Caco-2 (cell line): ENCODE results near the gene APMAP. TPM values are rescaled to one million over a fixed set of nuclear protein-coding genes. Genes with fewer than 3 reads are reported as not detected.

Source experiments
- BruUV-seq: library from RNA; stranded (reverse); fragments of 400-500 nt; replicated peaks from 2 replicates; lab custom pipeline; 2021; lab: Mats Ljungman, UMichigan
- CTCF ChIA-PET: fragments of 300-600 bp; sonication (Branson Sonifier 250); formaldehyde crosslinking; loops from one replicate; lab custom pipeline; 2022; ENCODE audit warnings: antibody characterized with exemption; lab: Charles Lee
- POLR2A ChIA-PET: fragments of 300-600 bp; sonication (Branson Sonifier 250); formaldehyde crosslinking; loops from one replicate; lab custom pipeline; 2022; ENCODE audit warnings: antibody characterized with exemption; lab: Charles Lee
- DNase-seq, 2 experiments: peaks; one replicate each; pipeline versions ENCODE4 v3.0.0 to v3.0.0-alpha.2; 2020 to 2022
- H3K27me3 ChIP-seq: replicated peaks from 2 replicates; pipeline ENCODE4 v1.6.0; 2011; ENCODE audit warnings: low read length; ENCODE audit not compliant: control insufficient read depth, insufficient read depth
- H3K36me3 ChIP-seq: 2 replicates; pipeline ENCODE4 v1.5.1; 2011; ENCODE audit warnings: low read length; ENCODE audit not compliant: control insufficient read depth, insufficient read depth
- H3K4me1 ChIP-seq: fragments of 250-450 bp; sonication (Bioruptor Pico); 2 replicates; pipeline ENCODE4 v1.5.1; 2020; ENCODE audit warnings: mild to moderate bottlenecking
- H3K4me3 ChIP-seq: 2 replicates; pipeline ENCODE4 v1.5.1; 2011; ENCODE audit warnings: low read depth, mild to moderate bottlenecking, control low read depth, low read length
- H3K9me3 ChIP-seq: fragments of 250-450 bp; sonication (Bioruptor Pico); 2 replicates; pipeline ENCODE4 v1.5.1; 2020; ENCODE audit warnings: mild to moderate bottlenecking, moderate library complexity
- H3K27ac Mint-ChIP-seq: one replicate; pipeline ENCODE4 v1.8.0; 2022; ENCODE audit warnings: mixed read lengths; ENCODE audit not compliant: unreplicated experiment
- H3K27me3 Mint-ChIP-seq: one replicate; pipeline ENCODE4 v1.8.0; 2022; ENCODE audit warnings: mixed read lengths; ENCODE audit not compliant: insufficient read depth, unreplicated experiment
- H3K36me3 Mint-ChIP-seq: one replicate; pipeline ENCODE4 v1.8.0; 2022; ENCODE audit warnings: mild to moderate bottlenecking, mixed read lengths; ENCODE audit not compliant: insufficient read depth, unreplicated experiment
- H3K4me1 Mint-ChIP-seq: one replicate; pipeline ENCODE4 v1.8.0; 2022; ENCODE audit warnings: low read depth, mixed read lengths; ENCODE audit not compliant: unreplicated experiment
- H3K4me3 Mint-ChIP-seq: one replicate; pipeline ENCODE4 v1.8.0; 2022; ENCODE audit warnings: mild to moderate bottlenecking, moderate library complexity, mixed read lengths; ENCODE audit not compliant: unreplicated experiment
- H3K9me3 Mint-ChIP-seq: one replicate; pipeline ENCODE4 v1.8.0; 2022; ENCODE audit warnings: mixed read lengths; ENCODE audit not compliant: unreplicated experiment
- CTCF ChIP-seq, 2 experiments: fragments of 200-600 bp in 1 of 2; IDR thresholded peaks; 1 replicate in 1 of 2; 2 replicates in 1 of 2; pipeline versions ENCODE4 v1.5.1 to v1.8.0; 2011 to 2022; ENCODE audit warnings: antibody characterized with exemption in 1 of 2, control low read depth in 1 of 2, inconsistent platforms in 1 of 2, low read depth in 1 of 2, low read length in 1 of 2, mild to moderate bottlenecking in 1 of 2, moderate library complexity in 1 of 2; ENCODE audit not compliant: insufficient read depth in 1 of 2, severe bottlenecking in 1 of 2, unreplicated experiment in 1 of 2
- intact Hi-C: fragments of 100-400 bp; cut with micrococcal nuclease; formaldehyde crosslinking; loops from one replicate; pipeline ENCODE4 v1.10.0; 2022; ENCODE audit not compliant: unreplicated experiment
- total RNA-seq: library from RNA; stranded (reverse); gene quantifications from 2 replicates; pipeline ENCODE4 v1.2.3, GENCODE V29; 2022

Gene APMAP
- total RNA-seq, 1 experiment from 2014 or later: 138 TPM

- BruUV-seq: no TSS peak
- no peak overlapping the region for H3K27ac Mint-ChIP-seq
- TF ChIP-seq CTCF (IDR thresholded peaks at IDR 0.05; ENCODE audit: insufficient read depth in 1 of 2, low read depth in 1 of 2, low read length in 1 of 2, severe bottlenecking in 1 of 2, unreplicated experiment in 1 of 2): no peak
Measured at GRCh38 chr20:24986436-24987015, 6.0 kb downstream of the APMAP start.

GRCh38 chr20:24985802-24986201, 6.7 kb downstream of the APMAP start:
- no peaks in the 10 kb centered on the region for H3K9me3 ChIP-seq
- BruUV-seq: no TSS peak
- H3K4me3 Mint-ChIP-seq: no peak overlapping the region
- no peaks in the 10 kb centered on the region for H3K27me3 ChIP-seq
- peaks cover 5% of the 10 kb centered on the region for H3K9me3 Mint-ChIP-seq
- ChIA-PET CTCF (no interaction called here), POLR2A (no interaction called here)
- no peak overlapping the region for H3K27ac Mint-ChIP-seq
- TF ChIP-seq CTCF (IDR thresholded peaks at IDR 0.05; ENCODE audit: insufficient read depth in 1 of 2, low read depth in 1 of 2, low read length in 1 of 2, severe bottlenecking in 1 of 2, unreplicated experiment in 1 of 2): no peak
- DNase-seq: no peak
- H3K27me3 Mint-ChIP-seq: no peaks in the 10 kb centered on the region
- intact Hi-C loops: no loop called here
- peaks cover 3% of the 10 kb centered on the region; the same call in 1 of the 2 replicates for H3K4me1 ChIP-seq
- peaks cover 2% of the 10 kb centered on the region; the same call in 1 of the 2 replicates for H3K36me3 ChIP-seq
- H3K36me3 Mint-ChIP-seq: peaks cover 41% of the 10 kb centered on the region
- peaks cover 7% of the 10 kb centered on the region for H3K4me1 Mint-ChIP-seq
- no peak overlapping the region for H3K4me3 ChIP-seq

More at GRCh38 chr20:24986436-24987015, 6.0 kb downstream of the APMAP start:
- no peak for DNase-seq
- Histone ChIP-seq H3K4me1 (peaks cover 9% of the 10 kb centered on the region; the same call in 1 of the 2 replicates), H3K27me3 (no peaks in the 10 kb centered on the region), H3K4me3 (no peak overlapping the region), H3K9me3 (no peaks in the 10 kb centered on the region), H3K36me3 (peaks cover 2% of the 10 kb centered on the region; the same call in 1 of the 2 replicates)
- H3K27me3 Mint-ChIP-seq: no peaks in the 10 kb centered on the region
- intact Hi-C loops: no loop called here
- no peaks in the 10 kb centered on the region for H3K9me3 Mint-ChIP-seq
- ChIA-PET POLR2A (no interaction called here), CTCF (no interaction called here)
- peaks cover 34% of the 10 kb centered on the region for H3K36me3 Mint-ChIP-seq
- no peak overlapping the region for H3K4me3 Mint-ChIP-seq
- H3K4me1 Mint-ChIP-seq: peaks cover 14% of the 10 kb centered on the region

- Mint-ChIP-seq H3K36me3 (peaks cover 41% of the 10 kb centered on the region), H3K4me3 (no peak overlapping the region), H3K9me3 (peaks cover 12% of the 10 kb centered on the region), H3K27ac (no peak overlapping the region), H3K27me3 (no peaks in the 10 kb centered on the region), H3K4me1 (no peaks in the 10 kb centered on the region)
- no peak for DNase-seq
- CTCF ChIA-PET: no interaction called here
- Histone ChIP-seq H3K4me3 (no peak overlapping the region), H3K4me1 (no peaks in the 10 kb centered on the region), H3K36me3 (peaks cover 6% of the 10 kb centered on the region), H3K9me3 (no peaks in the 10 kb centered on the region), H3K27me3 (no peaks in the 10 kb centered on the region)
- TF ChIP-seq CTCF (IDR thresholded peaks at IDR 0.05; ENCODE audit: insufficient read depth in 1 of 2, low read depth in 1 of 2, low read length in 1 of 2, severe bottlenecking in 1 of 2, unreplicated experiment in 1 of 2): no peak
- BruUV-seq: no TSS peak
- intact Hi-C loops: no loop called here
- POLR2A ChIA-PET: no interaction called here
Measured at GRCh38 chr20:24984961-24985640, 7.5 kb downstream of the APMAP start.
